ENCODE data around the gene FBXW11. TPM values are rescaled to one million over a fixed set of nuclear protein-coding genes. Genes with fewer than 3 reads are reported as not detected.

FBXW11 gene
- total RNA-seq, 1 experiment from 2014 or later: 52.0 TPM

DNA sequence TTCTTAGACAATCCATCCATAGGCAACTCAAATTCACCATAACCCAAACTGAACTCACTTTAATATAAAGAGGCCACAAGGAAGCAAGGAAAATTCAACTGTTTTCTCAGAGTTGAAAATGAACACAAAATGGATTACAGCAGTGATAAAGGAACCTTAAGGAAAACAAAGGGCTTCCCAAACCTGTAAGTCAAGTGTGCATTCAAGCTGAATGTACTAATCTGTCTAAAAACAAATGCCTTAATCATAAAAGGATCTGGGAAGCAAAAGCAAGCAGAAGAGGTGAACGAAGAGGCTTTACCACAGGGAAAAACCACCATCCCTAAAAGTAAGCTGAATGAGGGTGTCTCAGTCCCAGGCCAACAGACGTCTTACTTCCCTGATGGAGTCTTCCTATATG, 13.6 kb downstream of the FBXW11 start:
- intact Hi-C loops (cut with micrococcal nuclease): no loop called here
- peaks cover 0 to 15% of the 10 kb centered on the region in 2 experiments; a peak in 2 of 4 replicates for H3K4me1 ChIP-seq (ENCODE audit: control insufficient read depth in 1 of 2, insufficient read depth in 2 of 2, low read length in 2 of 2)
- ATAC-seq (no peak), DNase-seq (ENCODE audit: low read depth, low spot score) (no peak)
- H4K20me1 ChIP-seq (ENCODE audit: insufficient read depth): no peaks in the 10 kb centered on the region; the same call in 1 of the 2 replicates
- no peak overlapping the region for H3K4me2 ChIP-seq (ENCODE audit: low read length)
- BruUV-seq (replicated peaks): no TSS peak
- H3K79me2 ChIP-seq (ENCODE audit: insufficient read depth, low read length): peaks cover 89% of the 10 kb centered on the region
- H3K9me3 ChIP-seq (ENCODE audit: control insufficient read depth in 1 of 2, insufficient read depth in 1 of 2, low read depth in 1 of 2, low read length in 2 of 2): no peaks in the 10 kb centered on the region
- ChIA-PET RAD21 (ENCODE audit: low non-redundant PET in 1 of 2, low total read pairs in 2 of 2, uncharacterized antibody in 2 of 2, unreplicated experiment in 2 of 2) (interaction anchor here in 1 of 2 experiments (0.9 kb wide), 1 partner anchor 14 kb away, joined by 3 read pairs; no protein-coding TSS in a partner anchor), CTCF (no interaction called here), POLR2A (no interaction called here)
- TF ChIP-seq, protein P1, sequence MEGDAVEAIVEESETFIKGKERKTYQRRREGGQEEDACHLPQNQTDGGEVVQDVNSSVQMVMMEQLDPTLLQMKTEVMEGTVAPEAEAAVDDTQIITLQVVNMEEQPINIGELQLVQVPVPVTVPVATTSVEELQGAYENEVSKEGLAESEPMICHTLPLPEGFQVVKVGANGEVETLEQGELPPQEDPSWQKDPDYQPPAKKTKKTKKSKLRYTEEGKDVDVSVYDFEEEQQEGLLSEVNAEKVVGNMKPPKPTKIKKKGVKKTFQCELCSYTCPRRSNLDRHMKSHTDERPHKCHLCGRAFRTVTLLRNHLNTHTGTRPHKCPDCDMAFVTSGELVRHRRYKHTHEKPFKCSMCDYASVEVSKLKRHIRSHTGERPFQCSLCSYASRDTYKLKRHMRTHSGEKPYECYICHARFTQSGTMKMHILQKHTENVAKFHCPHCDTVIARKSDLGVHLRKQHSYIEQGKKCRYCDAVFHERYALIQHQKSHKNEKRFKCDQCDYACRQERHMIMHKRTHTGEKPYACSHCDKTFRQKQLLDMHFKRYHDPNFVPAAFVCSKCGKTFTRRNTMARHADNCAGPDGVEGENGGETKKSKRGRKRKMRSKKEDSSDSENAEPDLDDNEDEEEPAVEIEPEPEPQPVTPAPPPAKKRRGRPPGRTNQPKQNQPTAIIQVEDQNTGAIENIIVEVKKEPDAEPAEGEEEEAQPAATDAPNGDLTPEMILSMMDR (IDR thresholded peaks at IDR 0.05 in 2 of 3, conservative IDR thresholded peaks at IDR 0.05 in 1 of 3; ENCODE audit: borderline replicate concordance in 1 of 3, insufficient read depth in 1 of 3, low read depth in 2 of 3, low read length in 2 of 3): no peak
- TF ChIP-seq EZH2 (IDR thresholded peaks at IDR 0.05) (no peak), ZFX (IDR thresholded peaks at IDR 0.05) (no peak), SRF (IDR thresholded peaks at IDR 0.05; ENCODE audit: low read depth) (no peak), YY1 (IDR thresholded peaks at IDR 0.05; ENCODE audit: extremely low read depth, insufficient replicate concordance, low read depth, low read length) (no peak), TCF7L2 (IDR thresholded peaks at IDR 0.05; ENCODE audit: borderline replicate concordance, extremely low read depth, insufficient read depth, insufficient read length) (no peak), EZH2phosphoT487 (IDR thresholded peaks at IDR 0.05; ENCODE audit: borderline replicate concordance) (no peak), ELF1 (IDR thresholded peaks at IDR 0.05; ENCODE audit: borderline replicate concordance, low read depth) (no peak), POLR2A (IDR thresholded peaks at IDR 0.05; ENCODE audit: borderline replicate concordance, extremely low read depth, insufficient read depth, insufficient read length) (no peak), FOSL1 (IDR thresholded peaks at IDR 0.05; ENCODE audit: low read depth) (no peak), SP1 (IDR thresholded peaks at IDR 0.05; ENCODE audit: low read depth) (no peak)
- TF ChIP-seq, protein P2, sequence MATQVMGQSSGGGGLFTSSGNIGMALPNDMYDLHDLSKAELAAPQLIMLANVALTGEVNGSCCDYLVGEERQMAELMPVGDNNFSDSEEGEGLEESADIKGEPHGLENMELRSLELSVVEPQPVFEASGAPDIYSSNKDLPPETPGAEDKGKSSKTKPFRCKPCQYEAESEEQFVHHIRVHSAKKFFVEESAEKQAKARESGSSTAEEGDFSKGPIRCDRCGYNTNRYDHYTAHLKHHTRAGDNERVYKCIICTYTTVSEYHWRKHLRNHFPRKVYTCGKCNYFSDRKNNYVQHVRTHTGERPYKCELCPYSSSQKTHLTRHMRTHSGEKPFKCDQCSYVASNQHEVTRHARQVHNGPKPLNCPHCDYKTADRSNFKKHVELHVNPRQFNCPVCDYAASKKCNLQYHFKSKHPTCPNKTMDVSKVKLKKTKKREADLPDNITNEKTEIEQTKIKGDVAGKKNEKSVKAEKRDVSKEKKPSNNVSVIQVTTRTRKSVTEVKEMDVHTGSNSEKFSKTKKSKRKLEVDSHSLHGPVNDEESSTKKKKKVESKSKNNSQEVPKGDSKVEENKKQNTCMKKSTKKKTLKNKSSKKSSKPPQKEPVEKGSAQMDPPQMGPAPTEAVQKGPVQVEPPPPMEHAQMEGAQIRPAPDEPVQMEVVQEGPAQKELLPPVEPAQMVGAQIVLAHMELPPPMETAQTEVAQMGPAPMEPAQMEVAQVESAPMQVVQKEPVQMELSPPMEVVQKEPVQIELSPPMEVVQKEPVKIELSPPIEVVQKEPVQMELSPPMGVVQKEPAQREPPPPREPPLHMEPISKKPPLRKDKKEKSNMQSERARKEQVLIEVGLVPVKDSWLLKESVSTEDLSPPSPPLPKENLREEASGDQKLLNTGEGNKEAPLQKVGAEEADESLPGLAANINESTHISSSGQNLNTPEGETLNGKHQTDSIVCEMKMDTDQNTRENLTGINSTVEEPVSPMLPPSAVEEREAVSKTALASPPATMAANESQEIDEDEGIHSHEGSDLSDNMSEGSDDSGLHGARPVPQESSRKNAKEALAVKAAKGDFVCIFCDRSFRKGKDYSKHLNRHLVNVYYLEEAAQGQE (IDR thresholded peaks at IDR 0.05; ENCODE audit: low read depth): no peak
- TF ChIP-seq, protein P3, sequence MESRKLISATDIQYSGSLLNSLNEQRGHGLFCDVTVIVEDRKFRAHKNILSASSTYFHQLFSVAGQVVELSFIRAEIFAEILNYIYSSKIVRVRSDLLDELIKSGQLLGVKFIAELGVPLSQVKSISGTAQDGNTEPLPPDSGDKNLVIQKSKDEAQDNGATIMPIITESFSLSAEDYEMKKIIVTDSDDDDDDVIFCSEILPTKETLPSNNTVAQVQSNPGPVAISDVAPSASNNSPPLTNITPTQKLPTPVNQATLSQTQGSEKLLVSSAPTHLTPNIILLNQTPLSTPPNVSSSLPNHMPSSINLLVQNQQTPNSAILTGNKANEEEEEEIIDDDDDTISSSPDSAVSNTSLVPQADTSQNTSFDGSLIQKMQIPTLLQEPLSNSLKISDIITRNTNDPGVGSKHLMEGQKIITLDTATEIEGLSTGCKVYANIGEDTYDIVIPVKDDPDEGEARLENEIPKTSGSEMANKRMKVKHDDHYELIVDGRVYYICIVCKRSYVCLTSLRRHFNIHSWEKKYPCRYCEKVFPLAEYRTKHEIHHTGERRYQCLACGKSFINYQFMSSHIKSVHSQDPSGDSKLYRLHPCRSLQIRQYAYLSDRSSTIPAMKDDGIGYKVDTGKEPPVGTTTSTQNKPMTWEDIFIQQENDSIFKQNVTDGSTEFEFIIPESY (IDR thresholded peaks at IDR 0.05; ENCODE audit: extremely low read depth, insufficient replicate concordance, low read length): no peak
- no peaks in the 10 kb centered on the region for H3K36me3 ChIP-seq (ENCODE audit: control insufficient read depth in 1 of 2, insufficient read depth in 2 of 2, low read length in 2 of 2)
- no peak overlapping the region for H3K9ac ChIP-seq (ENCODE audit: low read length)
- no peak overlapping the region for H2AFZ ChIP-seq (ENCODE audit: low read depth, low read length, poor library complexity, severe bottlenecking)
- H3K4me3 ChIP-seq (replicated peaks in 1 of 2; ENCODE audit: low read depth in 1 of 2, low read length in 2 of 2): no peak overlapping the region
- H3K27ac ChIP-seq (ENCODE audit: low read depth, low read length): no peak overlapping the region
- no peaks in the 10 kb centered on the region for H3K9me2 ChIP-seq (ENCODE audit: insufficient read depth)
- H3K27me3 ChIP-seq (ENCODE audit: insufficient read depth, low read length): no peaks in the 10 kb centered on the region
